Endothelial cell of umbilical vein (primary cell): Measurements from ENCODE around the gene ZNF101. TPM values are rescaled to one million over a fixed set of nuclear protein-coding genes. Genes with fewer than 3 reads are reported as not detected.

Experiments
- BruUV-seq: library from RNA; stranded (reverse); fragments of 400-500 nt; replicated peaks from 2 replicates; lab custom pipeline; 2021; lab: Mats Ljungman, UMichigan
- CTCF ChIA-PET: fragments of 300-600, 350-600 bp; sonication (Branson Sonifier 250); formaldehyde crosslinking; loops from one replicate; lab custom pipeline; 2021; ENCODE audit warnings: antibody characterized with exemption, inconsistent platforms; lab: Charles Lee
- POLR2A ChIA-PET: fragments of 300-600, 350-600 bp; sonication (Branson Sonifier 250); formaldehyde crosslinking; loops from one replicate; lab custom pipeline; 2021; ENCODE audit warnings: antibody characterized with exemption, inconsistent platforms; lab: Charles Lee
- DNase-seq: peaks from one replicate; pipeline ENCODE4 v3.0.0-alpha.2; 2011; ENCODE audit warnings: low read depth, low spot score
- FAIRE-seq: peaks from 2 replicates; lab custom pipeline; 2011; peaks lifted over from hg19 to GRCh38; lab: Jason Lieb, UNC
- H2AFZ ChIP-seq: 2 replicates; pipeline ENCODE4 v1.6.0; 2012; ENCODE audit warnings: low read depth, low read length, control low read depth, inconsistent platforms
- H3K27ac ChIP-seq: 2 replicates; pipeline ENCODE4 v1.5.1; 2011; ENCODE audit warnings: low read depth, mild to moderate bottlenecking, control low read depth, low read length, moderate library complexity; ENCODE audit not compliant: insufficient read depth
- H3K27me3 ChIP-seq, 2 experiments: 2 replicates each; pipeline versions ENCODE4 v1.6.0 to v1.6.1; 2011; ENCODE audit warnings: low read length in 2 of 2, mixed read lengths in 1 of 2; ENCODE audit not compliant: control insufficient read depth in 2 of 2, insufficient read depth in 2 of 2
- H3K36me3 ChIP-seq, 2 experiments: 2 replicates in 1 of 2; 3 replicates in 1 of 2; pipeline ENCODE4 v1.5.1; 2011; ENCODE audit warnings: low read length in 2 of 2, mild to moderate bottlenecking in 1 of 2, moderate library complexity in 1 of 2; ENCODE audit not compliant: control insufficient read depth in 2 of 2, insufficient read depth in 2 of 2; ENCODE audit errors: extremely low read depth in 1 of 2
- H3K4me1 ChIP-seq: 3 replicates; pipeline ENCODE4 v1.5.1; 2011; ENCODE audit warnings: mild to moderate bottlenecking, low read length; ENCODE audit not compliant: control insufficient read depth, insufficient read depth; ENCODE audit errors: extremely low read depth
- H3K4me2 ChIP-seq: 2 replicates; pipeline ENCODE4 v1.6.1; 2011; ENCODE audit warnings: low read length, control low read depth, mixed read lengths; ENCODE audit not compliant: insufficient read depth
- H3K4me3 ChIP-seq, 3 experiments: fragments of 200-600 bp in 1 of 3; sonication (generic), shearing (Covaris generic) in 1 of 3; replicated peaks in 1 of 3; 2 replicates each; pipeline ENCODE4 v1.5.1; 2011 to 2016; ENCODE audit warnings: control low read depth in 3 of 3, low read length in 3 of 3, mild to moderate bottlenecking in 2 of 3, inconsistent platforms in 1 of 3, low read depth in 1 of 3, moderate library complexity in 1 of 3; ENCODE audit not compliant: insufficient read depth in 1 of 3
- H3K79me2 ChIP-seq: 2 replicates; pipeline ENCODE4 v1.6.0; 2012; ENCODE audit warnings: low read length, inconsistent platforms; ENCODE audit not compliant: control insufficient read depth, insufficient read depth
- H3K9ac ChIP-seq: replicated peaks from 2 replicates; pipeline ENCODE3; 2011; ENCODE audit warnings: low read length, control low read depth; ENCODE audit not compliant: insufficient read depth; ENCODE audit errors: extremely low read depth
- H3K9me1 ChIP-seq: replicated peaks from 3 replicates; pipeline ENCODE4 v1.6.0; 2011; ENCODE audit warnings: mild to moderate bottlenecking, low read length; ENCODE audit not compliant: control insufficient read depth, insufficient read depth; ENCODE audit errors: extremely low read depth
- H3K9me3 ChIP-seq: replicated peaks from 2 replicates; pipeline ENCODE4 v1.5.1; 2012; ENCODE audit warnings: low read length, inconsistent platforms; ENCODE audit not compliant: control insufficient read depth, insufficient read depth
- H4K20me1 ChIP-seq: replicated peaks from 2 replicates; pipeline ENCODE3; 2011; ENCODE audit warnings: mild to moderate bottlenecking, low read length; ENCODE audit not compliant: control insufficient read depth, insufficient read depth; ENCODE audit errors: extremely low read depth
- CTCF ChIP-seq, 2 donors: IDR thresholded peaks; 1 replicate in 1 of 2; 2 replicates in 1 of 2; pipeline ENCODE4 v1.5.1; 2011; ENCODE audit warnings: low read length in 2 of 2, mild to moderate bottlenecking in 2 of 2, moderate library complexity in 2 of 2, control low read depth in 1 of 2, inconsistent platforms in 1 of 2, low read depth in 1 of 2; ENCODE audit not compliant: insufficient read depth in 1 of 2; ENCODE audit errors: extremely low read depth in 1 of 2
- EZH2 ChIP-seq: IDR thresholded peaks from 2 replicates; pipeline ENCODE4 v1.6.1; 2012; ENCODE audit warnings: borderline replicate concordance, low read depth, mild to moderate bottlenecking, moderate library complexity, low read length, inconsistent platforms; ENCODE audit not compliant: severe bottlenecking
- FOS ChIP-seq: IDR thresholded peaks from 2 replicates; pipeline ENCODE4 v1.6.1; 2011; ENCODE audit warnings: mild to moderate bottlenecking, low read length, moderate library complexity, borderline replicate concordance; ENCODE audit not compliant: insufficient read depth
- GATA2 ChIP-seq: IDR thresholded peaks from 2 replicates; pipeline ENCODE4 v1.7.0; 2011; ENCODE audit warnings: low read depth, mild to moderate bottlenecking, moderate library complexity, mixed read lengths, low read length; ENCODE audit not compliant: insufficient read length, insufficient read depth
- JUN ChIP-seq: IDR thresholded peaks from 2 replicates; pipeline ENCODE4 v1.6.1; 2011; ENCODE audit warnings: borderline replicate concordance, low read depth; ENCODE audit not compliant: insufficient read length, insufficient read depth
- MAX ChIP-seq: IDR thresholded peaks from 2 replicates; pipeline ENCODE4 v1.6.1; 2011; ENCODE audit not compliant: insufficient read depth, insufficient read length
- MYC ChIP-seq: IDR thresholded peaks from one replicate; pipeline ENCODE4 v1.6.1; 2011; ENCODE audit warnings: mild to moderate bottlenecking, low read depth, low read length
- POLR2A ChIP-seq: IDR thresholded peaks from 2 replicates; pipeline ENCODE4 v1.6.1; 2012; ENCODE audit warnings: low read depth, mild to moderate bottlenecking, control low read depth, low read length
- POLR2AphosphoS5 ChIP-seq: IDR thresholded peaks from 2 replicates; pipeline ENCODE4 v1.6.1; 2012; ENCODE audit warnings: low read depth, mild to moderate bottlenecking, control low read depth, low read length, moderate library complexity; ENCODE audit not compliant: insufficient read depth
- dilution Hi-C: fragments of 300-500 bp; cut with MboI; formaldehyde crosslinking; loops from one replicate; pipeline ENCODE4 v1.15.0; 2019; ENCODE audit warnings: low sequenced_read_pairs; ENCODE audit not compliant: extremely low pct_ligation_motif_present
- intact Hi-C: fragments of 100-400 bp; cut with micrococcal nuclease; formaldehyde crosslinking; loops from one replicate; pipeline ENCODE4 v1.10.0; 2022
- polyA plus RNA-seq, 4 experiments: library from polyadenylated mRNA; depleted of rRNA in 3 of 4; stranded (reverse) in 3 of 4; unstranded in 1 of 4; fragments of >200 nt; gene quantifications; 2 replicates each; pipeline versions ENCODE4 v1.2.1 to v1.2.3, GENCODE V29; 2011 to 2012; ENCODE audit warnings: missing spikeins in 1 of 4
- total RNA-seq: library from RNA; stranded (reverse); gene quantifications from 2 replicates; pipeline ENCODE4 v1.2.3, GENCODE V29; 2021

The ZNF101 gene
- total and polyA plus RNA-seq, 2 donors (not counting 3 experiments of a cell fraction or from before 2014, with no cell fraction given) = 2.8 to 12.8 TPM

- Histone ChIP-seq H3K9ac (no peak overlapping the region), H3K27ac (no peak overlapping the region), H2AFZ (no peak overlapping the region), H3K4me2 (no peak overlapping the region), H3K36me3 (peaks cover 2 to 35% of the 10 kb centered on the region in 2 experiments), H3K9me1 (no peaks in the 10 kb centered on the region), H4K20me1 (no peaks in the 10 kb centered on the region), H3K27me3 (no peaks in the 10 kb centered on the region), H3K4me3 (no peak overlapping the region), H3K9me3 (no peaks in the 10 kb centered on the region), H3K79me2 (no peaks in the 10 kb centered on the region), H3K4me1 (peaks cover 4% of the 10 kb centered on the region)
- FAIRE-seq (no peak), DNase-seq (no peak)
- dilution Hi-C loops = no loop called here
- TF ChIP-seq GATA2 = no peak
- no peak for TF ChIP-seq EZH2
- TF ChIP-seq POLR2AphosphoS5 = no peak
- no peak for TF ChIP-seq FOS
- TF ChIP-seq MAX = no peak
- TF ChIP-seq POLR2A = no peak
- TF ChIP-seq CTCF (IDR thresholded peaks at IDR 0.05; ENCODE audit: extremely low read depth in 1 of 2, insufficient read depth in 1 of 2, low read depth in 1 of 2, low read length in 2 of 2) = no peak
- no peak for TF ChIP-seq MYC
- no peak for TF ChIP-seq JUN
- intact Hi-C loops = no loop called here
- BruUV-seq = TSS peak; percentile 7
- ChIA-PET POLR2A (no interaction called here), CTCF (interaction anchor here (1.1 to 3.1 kb wide), 2 partner anchors 12 to 113 kb away, joined by 3 to 29 read pairs; no protein-coding TSS in a partner anchor)
These were observed 23.3 kb upstream of the ZNF101 start for GRCh38 chr19:19645233-19645870.
